Activated CD4-positive, CD25-positive, alpha-beta regulatory T cell (primary cell): ENCODE results near the gene NOL8.

Experiments used
- DNase-seq, 4 experiments: peaks; one replicate each; lab custom pipeline; 2025; lab: John Stamatoyannopoulos, UW

Gene NOL8

GRCh38 chr9:92312887-92313623 is 12.1 kb downstream of the NOL8 start:
- no peak for DNase-seq

- no peak for DNase-seq
These were observed 14.6 kb downstream of the NOL8 start for GRCh38 chr9:92310562-92310961.

- no peak for DNase-seq
These were observed 16.3 kb downstream of the NOL8 start for GRCh38 chr9:92308893-92309292.

GRCh38 chr9:92300936-92301335 is 24.2 kb downstream of the NOL8 start:
- DNase-seq: no peak

GRCh38 chr9:92299116-92299515 is 26.0 kb downstream of the NOL8 start:
- no peak for DNase-seq

- no peak for DNase-seq
These were observed 27.1 kb downstream of the NOL8 start for GRCh38 chr9:92298036-92298435.

- no peak for DNase-seq
These were observed 27.5 kb downstream of the NOL8 start for GRCh38 chr9:92297611-92298010.

- DNase-seq: no peak
These were observed 29.3 kb downstream of the NOL8 start for GRCh38 chr9:92295827-92296258.

GRCh38 chr9:92295240-92295790 is 29.8 kb downstream of the NOL8 start:
- DNase-seq: no peak

GRCh38 chr9:92294297-92294676 is 30.9 kb downstream of the NOL8 start:
- no peak for DNase-seq

GRCh38 chr9:92293452-92294296 is 31.5 kb downstream of the NOL8 start, which contains the start of gene IARS1:
Gene IARS1 (minus strand): TSS chr9:92293697. CDS start chr9:92289419, 4,278 bp downstream.
- DNase-seq: peak; percentile 94 to 99 (median 98)

- DNase-seq: no peak
These were observed 32.1 kb downstream of the NOL8 start for GRCh38 chr9:92293075-92293354.

- DNase-seq: no peak
These were observed 32.6 kb downstream of the NOL8 start for GRCh38 chr9:92292338-92293074.

GRCh38 chr9:92291577-92291976 is 33.6 kb downstream of the NOL8 start:
- DNase-seq: no peak

- no peak for DNase-seq
These were observed 34.2 kb downstream of the NOL8 start for GRCh38 chr9:92290785-92291429.

- no peak for DNase-seq
These were observed 35.3 kb downstream of the NOL8 start for GRCh38 chr9:92289708-92290390.

- no peak for DNase-seq
These were observed 45.8 kb downstream of the NOL8 start for GRCh38 chr9:92279302-92279701.

GRCh38 chr9:92278110-92278509 is 47.0 kb downstream of the NOL8 start:
- DNase-seq: no peak

GRCh38 chr9:92276331-92277032 is 48.7 kb downstream of the NOL8 start:
- DNase-seq: no peak

GRCh38 chr9:92275541-92275940 is 49.6 kb downstream of the NOL8 start:
- no peak for DNase-seq

GRCh38 chr9:92270511-92270910 is 54.6 kb downstream of the NOL8 start:
- DNase-seq: no peak
